Neuron (in vitro differentiated cells): ENCODE measurements around the gene EXOSC2.
A peak's percentile ranks its signal among the peaks of the same experiment; 100 is the strongest.

Experiments
- H2AFZ ChIP-seq: one replicate; pipeline ENCODE4 v1.6.1; 2013; ENCODE audit warnings: low read depth, mild to moderate bottlenecking, inconsistent platforms, low read length, moderate library complexity
- H3K27me3 ChIP-seq: one replicate; pipeline ENCODE4 v1.6.1; 2013; ENCODE audit warnings: low read length; ENCODE audit not compliant: insufficient read depth
- H3K36me3 ChIP-seq: one replicate; pipeline ENCODE4 v1.6.1; 2013; ENCODE audit warnings: low read length; ENCODE audit not compliant: insufficient read depth
- H3K4me1 ChIP-seq: one replicate; pipeline ENCODE4 v1.6.1; 2013; ENCODE audit warnings: low read length; ENCODE audit not compliant: insufficient read depth
- H3K4me3 ChIP-seq: 2 replicates; pipeline ENCODE4 v1.5.1; 2013; ENCODE audit warnings: mild to moderate bottlenecking, low read length, moderate library complexity
- H3K9me3 ChIP-seq: one replicate; pipeline ENCODE4 v1.6.1; 2013; ENCODE audit warnings: low read length

EXOSC2 gene

DNA sequence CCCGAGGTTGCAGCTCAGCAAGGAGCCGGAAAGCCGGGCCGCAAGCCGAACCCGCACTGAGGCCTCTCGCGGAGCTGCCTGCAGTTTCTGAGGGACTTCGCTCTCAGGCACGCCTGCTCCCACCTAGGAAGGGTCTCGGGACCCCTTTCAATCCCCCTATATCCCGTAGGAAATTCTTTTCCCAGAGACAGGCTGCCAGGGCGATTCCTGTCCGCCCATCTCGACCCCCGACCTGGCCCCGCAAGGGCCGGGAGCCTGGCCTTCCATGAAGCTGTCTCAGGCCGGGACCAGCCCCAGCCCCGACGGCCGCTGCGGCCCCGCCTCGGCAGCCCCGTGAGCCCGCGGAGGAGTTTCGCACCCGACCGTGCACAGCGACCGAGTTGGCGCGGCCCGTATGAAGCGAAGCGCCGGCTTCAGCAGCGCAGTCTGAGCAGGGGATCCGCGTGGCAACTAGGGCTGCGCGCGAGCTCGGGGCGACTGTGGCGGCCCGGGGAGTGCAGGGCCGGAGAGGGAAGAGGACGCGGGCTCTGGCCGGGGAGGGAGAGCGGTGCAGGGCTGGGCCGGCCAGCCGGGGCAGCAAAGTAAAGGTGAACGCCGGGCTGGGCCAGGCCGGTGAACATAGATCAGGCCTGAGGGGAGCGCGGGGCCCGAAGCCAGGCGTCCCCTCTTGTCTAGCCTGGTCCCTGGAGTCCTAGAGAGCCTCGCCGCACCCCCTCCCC lies 30.2 kb upstream of the EXOSC2 start:
- H3K4me3 ChIP-seq: peak overlapping the region; percentile 56
- H3K27me3 ChIP-seq: peaks cover 83% of the 10 kb centered on the region
- peaks cover 5% of the 10 kb centered on the region for H3K9me3 ChIP-seq
- no peaks in the 10 kb centered on the region for H3K36me3 ChIP-seq
- H3K4me1 ChIP-seq: peaks cover 42% of the 10 kb centered on the region
- no peak overlapping the region for H2AFZ ChIP-seq

DNA sequence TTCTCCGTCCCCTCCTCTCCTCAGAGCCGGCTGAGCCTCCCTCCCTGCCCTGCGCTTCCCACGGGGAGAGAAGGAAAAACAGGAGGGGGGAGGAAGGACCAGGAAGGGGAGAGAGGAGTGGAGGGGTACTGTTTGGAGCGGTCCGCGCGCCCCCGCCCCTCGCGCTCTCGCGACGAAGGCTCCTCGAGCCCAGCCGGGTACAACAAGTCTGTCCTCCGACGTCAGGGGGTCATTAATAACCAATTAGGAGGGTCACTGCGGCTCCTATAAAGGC lies 29.7 kb upstream of the EXOSC2 start:
- Histone ChIP-seq H3K36me3 (no peaks in the 10 kb centered on the region), H2AFZ (peak overlapping the region; percentile 7), H3K27me3 (peaks cover 80% of the 10 kb centered on the region), H3K4me3 (peak overlapping the region; percentile 56), H3K4me1 (peaks cover 42% of the 10 kb centered on the region), H3K9me3 (peaks cover 3% of the 10 kb centered on the region)

DNA sequence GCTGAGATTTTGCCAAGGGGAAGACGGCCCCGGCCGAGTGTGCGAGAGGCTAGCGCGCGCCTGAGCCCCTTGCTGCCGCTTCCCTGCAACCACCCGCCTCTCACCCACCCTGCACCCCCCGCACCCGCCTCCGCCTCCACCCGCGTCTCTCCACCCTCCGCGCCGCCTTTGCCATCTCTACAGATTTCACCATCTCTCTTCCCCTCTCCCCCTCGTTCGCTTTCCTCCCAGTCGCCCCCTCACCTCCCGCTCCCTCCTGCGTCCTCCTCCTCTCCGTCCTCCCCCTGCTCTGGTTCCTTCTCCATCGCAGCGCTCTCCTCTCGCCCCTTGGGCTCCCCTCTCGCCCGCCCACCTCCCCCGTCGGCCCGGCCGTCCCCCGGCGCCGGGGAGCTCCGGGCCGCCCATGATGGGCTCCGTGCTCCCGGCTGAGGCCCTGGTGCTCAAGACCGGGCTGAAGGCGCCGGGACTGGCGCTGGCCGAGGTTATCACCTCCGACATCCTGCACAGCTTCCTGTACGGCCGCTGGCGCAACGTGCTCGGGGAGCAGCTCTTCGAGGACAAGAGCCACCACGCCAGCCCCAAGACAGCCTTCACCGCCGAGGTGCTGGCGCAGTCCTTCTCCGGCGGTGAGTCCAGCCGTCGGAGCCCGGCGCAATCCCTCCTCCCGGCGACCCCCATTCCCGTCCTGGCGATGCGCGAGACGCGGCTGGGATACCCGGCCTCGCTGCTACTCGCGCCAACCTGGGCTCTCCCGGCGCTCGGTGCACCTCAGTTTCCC lies 29.1 kb upstream of the EXOSC2 start, which contains the start of gene PRDM12:
Gene PRDM12 (plus strand): TSS at position 344 of the 778 bp plus-strand sequence. CDS start 60 bp downstream, at position 404.
- peaks cover 42% of the 10 kb centered on the region for H3K4me1 ChIP-seq
- peaks cover 3% of the 10 kb centered on the region for H3K9me3 ChIP-seq
- H3K27me3 ChIP-seq: peaks cover 75% of the 10 kb centered on the region
- peak within 1 kb of the TSS; percentile 56 for H3K4me3 ChIP-seq
- H3K36me3 ChIP-seq: no peaks in the 10 kb centered on the region
- peak within 1 kb of the TSS; percentile 7 for H2AFZ ChIP-seq

DNA sequence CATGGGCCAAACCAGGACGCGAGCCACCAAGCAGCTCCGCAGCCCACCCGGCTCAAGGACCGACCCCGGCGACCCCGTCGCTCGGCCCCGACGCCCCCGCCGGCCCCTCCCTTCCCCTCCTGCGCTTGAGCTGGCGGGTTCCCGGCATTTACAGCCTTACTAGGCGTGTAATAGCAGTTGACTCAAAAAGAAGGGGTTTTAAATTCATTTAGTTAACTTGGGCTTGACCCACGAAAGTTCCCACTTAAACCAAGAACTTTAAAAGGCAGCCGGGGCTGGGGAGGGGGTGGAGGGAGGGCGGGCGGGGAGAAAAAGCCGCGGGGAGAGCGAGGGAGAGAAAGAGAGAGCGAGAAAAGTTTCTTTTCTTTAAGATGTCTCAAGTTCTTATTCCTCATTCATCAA lies 28.6 kb upstream of the EXOSC2 start:
- Histone ChIP-seq H2AFZ (no peak overlapping the region), H3K27me3 (peaks cover 75% of the 10 kb centered on the region), H3K9me3 (peaks cover 3% of the 10 kb centered on the region), H3K4me1 (peaks cover 42% of the 10 kb centered on the region), H3K4me3 (peak overlapping the region; percentile 56), H3K36me3 (no peaks in the 10 kb centered on the region)

DNA sequence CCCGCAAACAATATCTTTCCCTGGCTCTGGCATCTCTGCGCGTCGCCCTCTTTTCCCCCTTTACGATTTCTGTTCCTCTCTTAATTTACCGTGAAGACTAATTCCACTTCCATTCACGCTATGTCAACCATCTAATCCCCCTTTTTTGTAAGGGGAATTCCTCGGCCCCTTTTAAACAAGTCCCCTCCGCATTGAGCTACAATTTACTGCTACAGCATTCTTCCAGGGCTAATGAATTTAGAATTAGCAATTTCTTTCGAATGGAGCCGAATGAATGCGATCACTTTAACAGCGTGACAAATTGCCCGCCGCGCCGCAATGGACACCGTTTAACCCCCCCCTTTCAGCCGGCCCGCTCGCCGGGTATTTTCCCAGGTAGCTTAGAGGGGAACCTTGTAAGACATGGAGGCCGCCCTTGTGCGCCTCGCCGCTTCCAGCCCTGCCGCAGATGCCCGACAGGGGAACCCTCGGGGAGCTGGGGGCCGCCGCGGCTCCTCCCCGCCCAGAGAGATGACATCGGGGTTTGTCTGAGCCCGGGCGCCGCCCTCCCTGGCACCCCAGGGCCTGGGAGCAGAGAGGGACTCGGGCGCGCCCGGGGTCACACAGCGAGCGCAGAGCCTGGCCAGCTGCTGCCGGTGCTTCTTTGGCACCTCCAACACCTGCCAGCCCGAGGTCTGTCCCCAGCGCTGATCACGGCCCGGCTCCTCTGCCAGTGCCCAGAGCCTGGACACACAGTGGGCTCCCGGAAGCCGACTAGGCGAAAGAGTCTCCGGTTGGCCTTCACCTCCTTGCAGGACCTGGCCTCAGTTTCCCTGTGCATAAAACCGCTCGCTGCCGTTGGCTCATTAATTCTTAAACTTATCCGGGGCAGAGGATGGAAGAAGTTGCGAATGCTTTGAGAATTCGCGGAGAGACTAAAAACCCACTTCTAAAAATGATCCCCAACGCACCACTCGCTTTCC lies 27.9 kb upstream of the EXOSC2 start:
- H3K27me3 ChIP-seq: peaks cover 80% of the 10 kb centered on the region
- H3K9me3 ChIP-seq: peaks cover 3% of the 10 kb centered on the region
- H3K4me3 ChIP-seq: peak overlapping the region; percentile 56
- H3K36me3 ChIP-seq: no peaks in the 10 kb centered on the region
- no peak overlapping the region for H2AFZ ChIP-seq
- H3K4me1 ChIP-seq: peaks cover 40% of the 10 kb centered on the region

DNA sequence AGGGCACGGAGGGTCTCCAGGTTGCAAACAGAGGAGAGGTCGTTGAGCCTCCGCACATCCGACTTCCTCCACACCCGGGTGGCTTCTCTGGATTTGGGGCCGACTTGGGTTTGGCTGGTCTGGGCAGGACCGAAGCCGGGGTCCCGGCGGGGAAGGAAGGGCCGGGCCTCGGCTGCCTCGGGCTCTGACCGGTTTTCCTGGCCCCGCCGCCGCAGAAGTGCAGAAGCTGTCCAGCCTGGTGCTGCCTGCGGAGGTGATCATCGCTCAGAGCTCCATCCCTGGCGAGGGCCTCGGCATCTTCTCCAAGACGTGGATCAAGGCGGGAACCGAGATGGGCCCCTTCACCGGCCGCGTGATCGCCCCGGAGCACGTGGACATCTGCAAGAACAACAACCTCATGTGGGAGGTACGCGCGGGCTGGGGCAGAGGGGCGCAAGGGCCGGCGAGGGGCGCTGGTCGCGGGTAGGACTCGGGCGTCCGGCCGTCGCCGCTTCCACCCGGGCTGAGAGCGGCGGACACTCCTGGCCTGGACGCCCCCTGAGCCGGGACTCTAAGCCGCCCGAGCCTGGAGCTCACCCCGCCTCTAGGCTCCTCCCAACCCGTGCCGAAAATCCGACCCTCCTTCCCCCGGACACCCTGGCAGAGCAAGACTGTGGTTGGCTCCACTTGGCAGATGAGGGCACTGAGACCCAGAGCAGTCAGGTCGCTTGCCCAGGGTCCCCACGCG lies 27.0 kb upstream of the EXOSC2 start:
- Histone ChIP-seq H3K27me3 (peaks cover 83% of the 10 kb centered on the region), H3K36me3 (no peaks in the 10 kb centered on the region), H2AFZ (no peak overlapping the region), H3K4me3 (peak overlapping the region; percentile 56), H3K4me1 (peaks cover 34% of the 10 kb centered on the region), H3K9me3 (peaks cover 3% of the 10 kb centered on the region)

DNA sequence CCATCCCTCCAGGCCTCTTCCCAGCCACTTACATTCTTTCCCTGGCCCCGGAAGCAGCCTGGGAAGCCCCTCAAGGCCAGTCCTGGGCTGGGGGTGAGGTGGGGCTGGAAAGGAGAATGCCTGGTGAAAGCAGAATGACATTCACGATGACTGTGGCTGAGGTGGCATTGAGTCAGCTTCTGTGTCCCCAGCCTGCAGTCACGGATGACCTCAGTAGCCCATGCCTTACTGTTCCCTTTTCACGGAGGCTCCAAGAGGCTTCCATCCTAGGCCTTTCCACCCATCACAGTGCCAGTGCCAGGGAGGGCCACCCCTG lies 26.5 kb upstream of the EXOSC2 start:
- no peak overlapping the region for H3K4me3 ChIP-seq
- peaks cover 29% of the 10 kb centered on the region for H3K4me1 ChIP-seq
- H2AFZ ChIP-seq: no peak overlapping the region
- H3K36me3 ChIP-seq: no peaks in the 10 kb centered on the region
- H3K27me3 ChIP-seq: peaks cover 81% of the 10 kb centered on the region
- H3K9me3 ChIP-seq: peaks cover 3% of the 10 kb centered on the region

DNA sequence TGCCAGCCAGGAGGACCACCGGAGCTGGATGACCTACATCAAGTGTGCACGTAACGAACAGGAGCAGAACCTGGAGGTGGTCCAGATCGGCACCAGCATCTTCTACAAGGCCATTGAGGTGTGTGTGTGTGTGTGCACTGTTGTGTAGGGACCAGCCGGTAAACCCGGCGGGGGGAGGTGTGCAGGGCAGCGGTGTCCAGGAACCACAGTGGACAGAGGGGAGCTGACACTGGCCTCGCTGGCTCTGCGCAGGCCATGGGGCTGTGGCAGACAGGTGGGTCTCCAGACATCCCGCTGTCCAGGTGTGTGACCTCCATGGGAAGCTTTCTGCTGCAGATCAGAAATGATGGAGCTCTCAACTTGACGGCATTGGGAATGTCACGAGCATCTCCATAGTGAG lies 25.4 kb upstream of the EXOSC2 start:
- Histone ChIP-seq H3K4me3 (no peak overlapping the region), H3K36me3 (no peaks in the 10 kb centered on the region), H2AFZ (no peak overlapping the region), H3K27me3 (peaks cover 70% of the 10 kb centered on the region), H3K9me3 (peaks cover 3% of the 10 kb centered on the region), H3K4me1 (peaks cover 24% of the 10 kb centered on the region)

DNA sequence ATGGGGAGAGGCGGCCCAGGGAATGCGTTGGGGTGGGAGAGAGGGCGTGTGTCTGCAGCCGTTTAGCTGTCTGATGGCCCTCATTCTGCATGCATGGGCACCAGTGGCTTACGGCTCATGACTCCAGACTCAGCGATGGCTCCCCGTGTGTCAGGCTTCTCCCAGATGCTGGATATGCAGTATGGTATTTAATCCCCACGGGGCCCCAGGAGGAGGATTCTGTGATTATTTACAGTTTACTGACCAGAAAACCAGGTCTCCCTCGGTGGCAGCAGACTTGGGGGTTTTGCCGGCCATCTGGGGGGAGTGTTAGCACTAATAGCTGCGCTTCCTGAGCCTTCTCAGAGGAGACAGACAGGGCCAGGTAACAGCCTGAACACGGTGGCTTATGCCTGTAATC lies 24.9 kb upstream of the EXOSC2 start:
- Histone ChIP-seq H2AFZ (no peak overlapping the region), H3K27me3 (peaks cover 65% of the 10 kb centered on the region), H3K4me1 (peaks cover 22% of the 10 kb centered on the region), H3K9me3 (peaks cover 3% of the 10 kb centered on the region), H3K36me3 (no peaks in the 10 kb centered on the region), H3K4me3 (no peak overlapping the region)

DNA sequence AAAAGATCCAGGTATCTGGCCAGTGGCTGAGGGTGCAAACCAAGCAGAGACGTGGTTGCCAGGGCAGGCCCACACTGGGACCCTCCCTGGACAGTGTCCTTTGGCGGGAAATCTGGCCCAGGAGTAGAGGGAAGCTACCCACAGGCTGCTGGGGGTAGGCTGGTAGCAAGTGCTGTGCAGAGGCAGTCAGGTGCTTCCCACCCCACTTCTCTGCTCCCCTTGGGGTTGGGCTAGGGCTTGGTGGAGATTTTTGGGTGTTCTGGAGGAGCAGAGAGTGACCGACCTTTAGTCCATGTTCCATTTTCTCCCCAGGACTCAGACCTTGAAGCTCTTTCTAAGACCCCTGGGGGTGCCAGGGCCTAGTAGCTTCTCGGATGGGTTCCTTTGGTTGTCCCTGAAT lies 23.6 kb upstream of the EXOSC2 start:
- Histone ChIP-seq H3K4me1 (peaks cover 17% of the 10 kb centered on the region), H3K9me3 (peaks cover 3% of the 10 kb centered on the region), H3K4me3 (no peak overlapping the region), H3K36me3 (no peaks in the 10 kb centered on the region), H3K27me3 (peaks cover 54% of the 10 kb centered on the region), H2AFZ (no peak overlapping the region)

DNA sequence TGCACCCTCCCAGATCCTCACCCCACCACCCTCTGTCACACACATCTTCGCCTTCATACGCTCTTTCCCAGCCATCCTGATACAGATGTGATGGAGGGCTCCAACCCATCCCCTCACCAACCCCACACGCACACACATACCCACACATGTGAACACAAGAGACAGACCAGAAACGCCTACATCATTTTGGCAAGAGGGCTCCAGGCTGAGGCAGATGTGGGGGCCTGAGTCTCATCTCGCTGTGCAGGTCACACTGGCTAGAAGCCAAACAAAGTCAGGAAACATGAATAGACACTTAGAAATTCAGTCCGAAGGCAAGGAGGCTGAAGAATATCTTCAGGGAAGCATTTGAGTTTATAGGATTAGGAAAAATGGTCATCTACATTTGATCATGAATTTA lies 22.9 kb upstream of the EXOSC2 start:
- Histone ChIP-seq H3K4me1 (peaks cover 15% of the 10 kb centered on the region), H3K9me3 (peaks cover 3% of the 10 kb centered on the region), H3K27me3 (peaks cover 49% of the 10 kb centered on the region), H2AFZ (no peak overlapping the region), H3K36me3 (no peaks in the 10 kb centered on the region), H3K4me3 (no peak overlapping the region)

DNA sequence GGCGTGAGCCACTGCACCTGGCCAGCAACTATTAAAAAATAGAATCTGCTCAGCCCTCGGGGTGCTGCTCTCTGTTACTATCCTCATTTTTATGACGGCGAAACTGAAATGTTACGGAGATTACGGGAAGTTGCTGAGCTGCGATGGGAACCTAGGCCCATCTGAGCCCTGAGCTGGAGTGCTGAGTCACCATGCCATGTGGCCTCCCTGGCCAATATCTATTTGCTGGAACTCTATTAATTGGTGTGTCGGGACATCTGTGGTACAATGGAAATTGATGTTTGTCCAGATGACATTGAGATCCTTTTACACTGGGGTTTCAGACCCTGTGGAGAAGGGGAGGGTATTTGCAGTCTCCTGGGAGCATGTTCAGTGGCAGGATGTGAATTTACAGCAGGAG lies 21.1 kb upstream of the EXOSC2 start:
- H3K27me3 ChIP-seq: peaks cover 35% of the 10 kb centered on the region
- peaks cover 3% of the 10 kb centered on the region for H3K9me3 ChIP-seq
- H3K4me1 ChIP-seq: peaks cover 7% of the 10 kb centered on the region
- no peak overlapping the region for H3K4me3 ChIP-seq
- no peak overlapping the region for H2AFZ ChIP-seq
- no peaks in the 10 kb centered on the region for H3K36me3 ChIP-seq
